A549 (cell line): ENCODE data around the gene XRCC4. TPM values are rescaled to one million over a fixed set of nuclear protein-coding genes. Genes with fewer than 3 reads are reported as not detected.

Source experiments
- ATAC-seq, 2 experiments: fragments of 200-7000 bp in 1 of 2; fragments of >200 bp in 1 of 2; cut with Nextera tagmentation in 1 of 2; cut with Tn5 transposase in 1 of 2; 3 replicates each; pipeline versions ENCODE4 v1.8.0 to v1.9.1; 2018 to 2020; ENCODE audit warnings: mild to moderate bottlenecking in 1 of 2, moderate library complexity in 1 of 2
- CTCF ChIA-PET: fragments of 300-600 bp; sonication (Branson Sonifier 250); formaldehyde crosslinking; extraction: SDS; loops from one replicate; lab custom pipeline; 2021; ENCODE audit warnings: antibody characterized with exemption, inconsistent platforms; lab: Yijun Ruan, JAX
- POLR2A ChIA-PET: fragments of 350-600 bp; formaldehyde crosslinking; extraction: SDS; loops from one replicate; lab custom pipeline; 2021; ENCODE audit warnings: antibody characterized with exemption, inconsistent platforms; lab: Yijun Ruan, JAX
- DNase-seq, 2 experiments: peaks; one replicate each; pipeline versions ENCODE4 v3.0.0 to v3.0.0-alpha.2; 2011 to 2016; ENCODE audit warnings: low read depth in 1 of 2, low spot score in 1 of 2
- FAIRE-seq: peaks from 2 replicates; lab custom pipeline; 2011; peaks lifted over from hg19 to GRCh38; lab: Jason Lieb, UNC
- H3K27ac ChIP-seq, 2 experiments: fragments of >200 bp; sonication (Bioruptor Twin); formaldehyde crosslinking; 3 replicates each; pipeline ENCODE4 v1.5.1; 2016 to 2017
- H3K4me1 ChIP-seq: fragments of >200 bp; sonication (Bioruptor Twin); formaldehyde crosslinking; 3 replicates; pipeline ENCODE4 v1.6.1; 2016
- H3K4me2 ChIP-seq: fragments of >200 bp; sonication (Bioruptor Twin); formaldehyde crosslinking; 3 replicates; pipeline ENCODE4 v1.6.1; 2016
- H3K4me3 ChIP-seq: fragments of >200 bp; sonication (Bioruptor Twin); formaldehyde crosslinking; 3 replicates; pipeline ENCODE4 v1.5.1; 2016
- H3K9me3 ChIP-seq: fragments of >200 bp; sonication (Bioruptor Twin); formaldehyde crosslinking; 3 replicates; pipeline ENCODE4 v1.6.1; 2016
- BHLHE40 ChIP-seq: IDR thresholded peaks from 2 replicates; pipeline ENCODE4 v1.6.1; 2012; ENCODE audit warnings: low read depth, low read length, inconsistent platforms
- CEBPB ChIP-seq, 2 experiments: fragments of >200 bp in 1 of 2; sonication (Bioruptor Twin) in 1 of 2; formaldehyde crosslinking in 1 of 2; IDR thresholded peaks; 2 replicates each; pipeline ENCODE4 v1.6.1; 2012 to 2016
- E2F6 ChIP-seq: IDR thresholded peaks from 2 replicates; pipeline ENCODE4 v1.6.1; 2012; ENCODE audit warnings: low read depth, borderline replicate concordance
- EHF ChIP-seq: fragments of 250-450 bp; sonication (Bioruptor Pico); IDR thresholded peaks from 2 replicates; pipeline ENCODE4 v1.5.0; 2020; ENCODE audit warnings: mild to moderate bottlenecking
- EHMT2 ChIP-seq: fragments of 200-600 bp; sonication (generic); IDR thresholded peaks from 2 replicates; pipeline ENCODE4 v1.6.1; 2016; ENCODE audit warnings: antibody characterized with exemption, low read depth, mild to moderate bottlenecking, moderate library complexity
- ELK1 ChIP-seq: fragments of 150-350 bp; IDR thresholded peaks from 2 replicates; pipeline ENCODE4 v1.6.1; 2014; ENCODE audit warnings: low read depth, mild to moderate bottlenecking, low read length
- ESRRA ChIP-seq: fragments of 150-350 bp; IDR thresholded peaks from 2 replicates; pipeline ENCODE4 v1.6.1; 2014; ENCODE audit warnings: mild to moderate bottlenecking, low read length, borderline replicate concordance
- HDAC2 ChIP-seq: fragments of 200-600 bp; sonication (generic); IDR thresholded peaks from 2 replicates; pipeline ENCODE4 v1.6.1; 2016
- HOXB13 ChIP-seq: fragments of 250-450 bp; sonication (Bioruptor Pico); IDR thresholded peaks from 2 replicates; pipeline ENCODE4 v1.5.0; 2020; ENCODE audit warnings: low read depth, mild to moderate bottlenecking, moderate library complexity
- HOXB5 ChIP-seq: fragments of 250-450 bp; sonication (Bioruptor Pico); IDR thresholded peaks from 2 replicates; pipeline ENCODE4 v1.5.0; 2020; ENCODE audit warnings: mild to moderate bottlenecking, moderate library complexity
- MAFK ChIP-seq: fragments of 450-650 bp; IDR thresholded peaks from 2 replicates; pipeline ENCODE4 v1.6.1; 2014; ENCODE audit not compliant: partially characterized antibody
- NPAS2 ChIP-seq: fragments of 250-450 bp; sonication (Bioruptor Pico); IDR thresholded peaks from 2 replicates; pipeline ENCODE4 v1.8.0; 2022; ENCODE audit warnings: mild to moderate bottlenecking, moderate library complexity, borderline replicate concordance
- PBX3 ChIP-seq: IDR thresholded peaks from 2 replicates; pipeline ENCODE4 v1.6.1; 2012
- POLR2A ChIP-seq: IDR thresholded peaks from 2 replicates; pipeline ENCODE4 v1.6.1; 2012; ENCODE audit warnings: mild to moderate bottlenecking, low read length
- RARB ChIP-seq: fragments of 250-450 bp; sonication (Bioruptor Pico); IDR thresholded peaks from 2 replicates; pipeline ENCODE4 v1.8.0; 2021; ENCODE audit warnings: mild to moderate bottlenecking, moderate library complexity
- RCOR1 ChIP-seq: fragments of 150-350 bp; IDR thresholded peaks from 2 replicates; pipeline ENCODE4 v1.6.1; 2014; ENCODE audit warnings: antibody characterized with exemption, low read length, low read depth
- RNF2 ChIP-seq: fragments of 200-600 bp; sonication (generic); IDR thresholded peaks from 2 replicates; pipeline ENCODE4 v1.6.1; 2016; ENCODE audit warnings: low read depth, mild to moderate bottlenecking, antibody characterized with exemption, moderate library complexity, borderline replicate concordance
- TP53 ChIP-seq: fragments of 250-450 bp; sonication (Bioruptor Pico); IDR thresholded peaks from 2 replicates; pipeline ENCODE4 v1.5.0; 2021; ENCODE audit warnings: mild to moderate bottlenecking, moderate library complexity
- ZC3H11A ChIP-seq: fragments of 450-650 bp; IDR thresholded peaks from 2 replicates; pipeline ENCODE4 v1.6.1; 2014; ENCODE audit warnings: antibody characterized with exemption, mild to moderate bottlenecking
- ZFP36 ChIP-seq: fragments of 450-650 bp; IDR thresholded peaks from 2 replicates; pipeline ENCODE4 v1.6.1; 2014; ENCODE audit warnings: borderline replicate concordance; ENCODE audit not compliant: partially characterized antibody
- polyA plus RNA-seq, 4 experiments: library from polyadenylated mRNA; depleted of rRNA in 3 of 4; stranded (reverse); fragments of >200 nt; fragmentation: RNase III in 1 of 4; extraction: RNeasy Plus Mini Kit Qiagen cat#74134 plus additional on column Dnase treatment in 1 of 4; gene quantifications; 2 replicates in 3 of 4; 3 replicates in 1 of 4; pipeline ENCODE4 v1.2.3, GENCODE V29; 2011 to 2017
- small RNA-seq, 6 experiments: library from RNA; depleted of rRNA; stranded (forward); fragments of <200 nt; gene quantifications; one replicate each; pipeline ENCODE3, GENCODE V24; 2012

XRCC4 gene
- polyA plus RNA-seq, 2 of the 4 experiments (the other 2 are of a cell fraction): 14.3 to 14.8 TPM

GRCh38 chr5:83401775-83402174 lies 324.4 kb downstream of the XRCC4 start:
- Histone ChIP-seq H3K27ac (no peak overlapping the region), H3K4me2 (no peak overlapping the region), H3K4me1 (no peaks in the 10 kb centered on the region), H3K4me3 (no peak overlapping the region), H3K9me3 (no peaks in the 10 kb centered on the region)
- ChIA-PET CTCF (no interaction called here), POLR2A (no interaction called here)
- ATAC-seq: no peak
- DNase-seq: no peak
- no peak for TF ChIP-seq HOXB13 (CRISPR knock-in tag)
- TF ChIP-seq ZC3H11A: no peak
- no peak for TF ChIP-seq CEBPB (IDR thresholded peaks at IDR 0.05)
- TF ChIP-seq EHMT2: no peak
- no peak for TF ChIP-seq POLR2A
- TF ChIP-seq NPAS2 (CRISPR knock-in tag): no peak
- no peak for TF ChIP-seq ESRRA
- no peak for TF ChIP-seq EHF (CRISPR knock-in tag)
- no peak for TF ChIP-seq RCOR1
- no peak for TF ChIP-seq TP53 (CRISPR knock-in tag)
- no peak for TF ChIP-seq MAFK
- no peak for TF ChIP-seq RARB (CRISPR knock-in tag)
- TF ChIP-seq BHLHE40: no peak
- no peak for TF ChIP-seq HOXB5 (CRISPR knock-in tag)
- TF ChIP-seq ELK1: no peak
- TF ChIP-seq PBX3: no peak
- no peak for TF ChIP-seq HDAC2
- no peak for TF ChIP-seq ZFP36
- no peak for TF ChIP-seq E2F6
- TF ChIP-seq RNF2: no peak
- no peak for FAIRE-seq

Small RNAs within 50 kb of the gene (small RNA-seq; reads per million reads assigned to genes)
- gene SCARNA18: 0.16 to 14.2 (median 10.8) reads per million in 6 experiments

Other genes starting within 250 kb of the XRCC4 start
- gene TMEM167A, start 153 bp upstream of the XRCC4 start, polyA plus RNA-seq (2011; rRNA removed): 97.6 and 136 TPM in 2 replicates
- 48.3 to 56.2 TPM (median 55.9 TPM) in 3 replicates for gene TMEM167A, start 153 bp upstream of the XRCC4 start, polyA plus RNA-seq (2017; fragmentation: RNase III; extraction: RNeasy Plus Mini Kit Qiagen cat#74134 plus additional on column Dnase treatment)